GM18861 (cell line): ENCODE measurements around the gene LRRC25.

Experiments used
- ATAC-seq: cut with Tn5 transposase; IDR thresholded peaks from one replicate; pipeline ENCODE4 v1.9.1; 2021; ENCODE audit not compliant: unreplicated experiment

Gene LRRC25

GRCh38 chr19:18435842-18436670 lies 38.6 kb upstream of the LRRC25 start:
- ATAC-seq: no peak

- no peak for ATAC-seq
Measured at GRCh38 chr19:18435178-18435841, 37.9 kb upstream of the LRRC25 start.

- no peak for ATAC-seq
Measured at GRCh38 chr19:18434411-18435175, 37.2 kb upstream of the LRRC25 start.

- no peak for ATAC-seq
Measured at GRCh38 chr19:18433735-18434398, 36.4 kb upstream of the LRRC25 start.

- no peak for ATAC-seq
Measured at GRCh38 chr19:18433015-18433691, 35.7 kb upstream of the LRRC25 start.

- no peak for ATAC-seq
Measured at GRCh38 chr19:18432275-18433014, 35.0 kb upstream of the LRRC25 start.

GRCh38 chr19:18431351-18432197 lies 34.2 kb upstream of the LRRC25 start:
- ATAC-seq: no peak

- ATAC-seq: no peak
Measured at GRCh38 chr19:18430417-18431144, 33.2 kb upstream of the LRRC25 start.

- no peak for ATAC-seq
Measured at GRCh38 chr19:18429717-18430416, 32.4 kb upstream of the LRRC25 start.

GRCh38 chr19:18428787-18429674 lies 31.6 kb upstream of the LRRC25 start:
- ATAC-seq: peak; percentile 58

- no peak for ATAC-seq
Measured at GRCh38 chr19:18428173-18428786, 30.9 kb upstream of the LRRC25 start.

- ATAC-seq: no peak
Measured at GRCh38 chr19:18427743-18428113, 30.3 kb upstream of the LRRC25 start.

GRCh38 chr19:18427080-18427742 lies 29.8 kb upstream of the LRRC25 start:
- no peak for ATAC-seq

GRCh38 chr19:18426416-18426767 lies 29.0 kb upstream of the LRRC25 start:
- ATAC-seq: no peak

GRCh38 chr19:18425515-18426415 lies 28.3 kb upstream of the LRRC25 start:
- no peak for ATAC-seq
